CD14-positive monocyte (primary cell): ENCODE data around the gene AGBL1. TPM values are rescaled to one million over a fixed set of nuclear protein-coding genes. Genes with fewer than 3 reads are reported as not detected.

Experiments
- DNase-seq, 3 donors: peaks; one replicate each; pipeline ENCODE4 v3.0.0-alpha.2; 2011 to 2022
- H2AFZ ChIP-seq: 2 replicates; pipeline ENCODE4 v1.6.0; 2012; ENCODE audit warnings: mild to moderate bottlenecking, low read depth, low read length, inconsistent platforms; ENCODE audit not compliant: insufficient read depth, poor library complexity, severe bottlenecking
- H3K27ac ChIP-seq, 2 donors: 1 replicate in 1 of 2; 2 replicates in 1 of 2; pipeline ENCODE4 v1.5.1; 2012 to 2013; ENCODE audit warnings: low read length in 2 of 2, control low read depth in 1 of 2, inconsistent platforms in 1 of 2, low read depth in 1 of 2, mild to moderate bottlenecking in 1 of 2
- H3K27me3 ChIP-seq, 2 donors: one replicate each; pipeline versions ENCODE4 v1.6.0 to v1.6.1; 2011 to 2013; ENCODE audit warnings: low read length in 2 of 2; ENCODE audit not compliant: control insufficient read depth in 2 of 2, insufficient read depth in 2 of 2
- H3K36me3 ChIP-seq, 2 donors: replicated peaks in 1 of 2; 1 replicate in 1 of 2; 2 replicates in 1 of 2; pipeline versions ENCODE4 v1.5.1 to v1.6.1; 2012 to 2013; ENCODE audit warnings: low read length in 2 of 2, control low read depth in 1 of 2, inconsistent platforms in 1 of 2, mild to moderate bottlenecking in 1 of 2; ENCODE audit not compliant: insufficient read depth in 2 of 2, control insufficient read depth in 1 of 2
- H3K4me1 ChIP-seq, 2 donors: 1 replicate in 1 of 2; 2 replicates in 1 of 2; pipeline versions ENCODE4 v1.5.1 to v1.6.1; 2012 to 2013; ENCODE audit warnings: low read length in 2 of 2, control low read depth in 1 of 2, inconsistent platforms in 1 of 2, mild to moderate bottlenecking in 1 of 2, moderate library complexity in 1 of 2; ENCODE audit not compliant: insufficient read depth in 2 of 2, control insufficient read depth in 1 of 2
- H3K4me2 ChIP-seq: replicated peaks from 2 replicates; pipeline ENCODE3; 2012; ENCODE audit warnings: low read length, moderate library complexity, mild to moderate bottlenecking; ENCODE audit not compliant: poor library complexity, severe bottlenecking; ENCODE audit errors: extremely low read depth
- H3K4me3 ChIP-seq, 3 experiments: fragments of 200-600 bp in 1 of 3; sonication (generic) in 1 of 3; replicated peaks in 1 of 3; 1 replicate in 2 of 3; 2 replicates in 1 of 3; pipeline ENCODE4 v1.5.1; 2011 to 2013; ENCODE audit warnings: low read length in 3 of 3, mild to moderate bottlenecking in 3 of 3, control low read depth in 2 of 3, low read depth in 2 of 3, inconsistent platforms in 1 of 3, moderate library complexity in 1 of 3
- H3K79me2 ChIP-seq: 2 replicates; pipeline ENCODE4 v1.6.0; 2012; ENCODE audit warnings: mild to moderate bottlenecking, control low read depth, inconsistent platforms, low read length, moderate library complexity; ENCODE audit not compliant: insufficient read depth
- H3K9ac ChIP-seq: 2 replicates; pipeline ENCODE4 v1.6.0; 2017; ENCODE audit warnings: low read length, mild to moderate bottlenecking; ENCODE audit not compliant: insufficient read depth, poor library complexity, severe bottlenecking
- H3K9me3 ChIP-seq, 2 donors: replicated peaks in 1 of 2; 1 replicate in 1 of 2; 2 replicates in 1 of 2; pipeline versions ENCODE4 v1.5.1 to v1.6.1; 2012 to 2013; ENCODE audit warnings: low read length in 2 of 2, control low read depth in 1 of 2; ENCODE audit not compliant: control insufficient read depth in 1 of 2, insufficient read depth in 1 of 2
- H4K20me1 ChIP-seq: 2 replicates; pipeline ENCODE4 v1.6.0; 2012; ENCODE audit warnings: mild to moderate bottlenecking, low read length, control low read depth, moderate library complexity; ENCODE audit not compliant: insufficient read depth
- H3K27ac Mint-ChIP-seq, 7 donors: one replicate each; pipeline ENCODE4 v1.8.0; 2020; ENCODE audit warnings: mild to moderate bottlenecking in 7 of 7, mixed read lengths in 7 of 7, moderate library complexity in 6 of 7, inconsistent platforms in 2 of 7
- H3K27me3 Mint-ChIP-seq, 3 donors: one replicate each; pipeline ENCODE4 v1.8.0; 2021 to 2022; ENCODE audit warnings: low read depth in 3 of 3, mild to moderate bottlenecking in 3 of 3, mixed read lengths in 3 of 3, moderate library complexity in 3 of 3, inconsistent platforms in 1 of 3
- H3K36me3 Mint-ChIP-seq, 2 donors: one replicate each; pipeline ENCODE4 v1.8.0; 2020; ENCODE audit warnings: mixed read lengths in 2 of 2, inconsistent platforms in 1 of 2, mild to moderate bottlenecking in 1 of 2
- H3K4me1 Mint-ChIP-seq: one replicate; pipeline ENCODE4 v1.8.0; 2020; ENCODE audit warnings: mild to moderate bottlenecking, mixed read lengths
- H3K4me3 Mint-ChIP-seq, 2 donors: one replicate each; pipeline ENCODE4 v1.8.0; 2020; ENCODE audit warnings: mild to moderate bottlenecking in 2 of 2, mixed read lengths in 2 of 2, moderate library complexity in 1 of 2
- H3K9me3 Mint-ChIP-seq, 7 donors: one replicate each; pipeline ENCODE4 v1.8.0; 2020 to 2022; ENCODE audit warnings: mixed read lengths in 7 of 7, mild to moderate bottlenecking in 6 of 7, moderate library complexity in 6 of 7, inconsistent platforms in 2 of 7
- WGBS: methylation state at CpG from one replicate; pipeline ENCODE4 v1.1.5; 2013; ENCODE audit warnings: missing lambda C conversion rate; ENCODE audit not compliant: insufficient coverage; 5-methylcytosine and 5-hydroxymethylcytosine counted together
- intact Hi-C, 2 donors: fragments of 100-400 bp; cut with micrococcal nuclease; formaldehyde crosslinking; loops; one replicate each; pipeline versions ENCODE4 v1.15.0 to v1.15.1; 2023
- polyA plus RNA-seq, 3 donors: library from polyadenylated mRNA; depleted of rRNA in 1 of 3; unstranded in 2 of 3; stranded (reverse) in 1 of 3; fragments of 300-500 nt in 2 of 3; fragments of >200 nt in 1 of 3; fragmentation: Illumina TruSeq in 2 of 3; gene quantifications; 1 replicate in 2 of 3; 2 replicates in 1 of 3; pipeline ENCODE4 v1.2.3, GENCODE V29; 2012 to 2021
- TF ChIP-seq, protein P1 (sequence below): fragments of 200-600 bp; IDR thresholded peaks from one replicate; pipeline ENCODE4 v1.8.0; 2022; ENCODE audit warnings: antibody characterized with exemption, mild to moderate bottlenecking

AGBL1 gene
- polyA plus RNA-seq, 3 donors = not detected

DNA sequence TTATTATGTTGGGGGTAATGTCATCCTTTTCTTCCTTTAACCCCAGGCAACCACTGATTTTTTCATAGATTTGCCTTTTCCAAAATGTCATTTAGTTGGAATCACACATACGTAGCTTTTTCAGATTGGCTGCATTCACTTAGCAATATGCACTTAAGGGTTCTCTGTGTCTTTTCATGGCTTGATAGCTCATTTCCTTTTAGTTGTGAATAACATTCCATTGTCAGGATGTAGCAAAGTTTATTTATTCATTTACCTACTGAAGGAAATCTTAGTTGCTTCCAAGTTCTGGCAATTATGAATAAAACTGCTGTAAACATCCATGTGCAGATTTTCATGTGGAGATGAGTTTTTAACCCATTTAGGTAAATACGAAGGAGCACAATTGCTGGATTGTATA lies 125.4 kb downstream of the AGBL1 start:
- no peaks in the 10 kb centered on the region for H3K4me1 ChIP-seq
- WGBS = 80% methylated on average over 1 of the region's 2 CpGs
- no peak overlapping the region for H3K27ac ChIP-seq
- H3K9me3 ChIP-seq = no peaks in the 10 kb centered on the region
- H3K79me2 ChIP-seq = no peaks in the 10 kb centered on the region
- no peaks in the 10 kb centered on the region for H3K27me3 ChIP-seq
- Mint-ChIP-seq H3K36me3 (no peaks in the 10 kb centered on the region), H3K4me3 (no peak overlapping the region), H3K4me1 (no peaks in the 10 kb centered on the region), H3K27ac (no peak overlapping the region), H3K27me3 (peaks cover 0 to 2% (median 0%) of the 10 kb centered on the region in 3 donors), H3K9me3 (peaks cover 0 to 13% (median 5%) of the 10 kb centered on the region in 7 donors)
- H2AFZ ChIP-seq = no peak overlapping the region
- intact Hi-C loops = no loop called here
- TF ChIP-seq, protein P1, sequence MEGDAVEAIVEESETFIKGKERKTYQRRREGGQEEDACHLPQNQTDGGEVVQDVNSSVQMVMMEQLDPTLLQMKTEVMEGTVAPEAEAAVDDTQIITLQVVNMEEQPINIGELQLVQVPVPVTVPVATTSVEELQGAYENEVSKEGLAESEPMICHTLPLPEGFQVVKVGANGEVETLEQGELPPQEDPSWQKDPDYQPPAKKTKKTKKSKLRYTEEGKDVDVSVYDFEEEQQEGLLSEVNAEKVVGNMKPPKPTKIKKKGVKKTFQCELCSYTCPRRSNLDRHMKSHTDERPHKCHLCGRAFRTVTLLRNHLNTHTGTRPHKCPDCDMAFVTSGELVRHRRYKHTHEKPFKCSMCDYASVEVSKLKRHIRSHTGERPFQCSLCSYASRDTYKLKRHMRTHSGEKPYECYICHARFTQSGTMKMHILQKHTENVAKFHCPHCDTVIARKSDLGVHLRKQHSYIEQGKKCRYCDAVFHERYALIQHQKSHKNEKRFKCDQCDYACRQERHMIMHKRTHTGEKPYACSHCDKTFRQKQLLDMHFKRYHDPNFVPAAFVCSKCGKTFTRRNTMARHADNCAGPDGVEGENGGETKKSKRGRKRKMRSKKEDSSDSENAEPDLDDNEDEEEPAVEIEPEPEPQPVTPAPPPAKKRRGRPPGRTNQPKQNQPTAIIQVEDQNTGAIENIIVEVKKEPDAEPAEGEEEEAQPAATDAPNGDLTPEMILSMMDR = no peak
- no peaks in the 10 kb centered on the region for H3K36me3 ChIP-seq
- no peak overlapping the region for H3K4me3 ChIP-seq
- H3K9ac ChIP-seq = no peak overlapping the region
- no peaks in the 10 kb centered on the region for H4K20me1 ChIP-seq
- H3K4me2 ChIP-seq = no peak overlapping the region
- DNase-seq = no peak

DNA sequence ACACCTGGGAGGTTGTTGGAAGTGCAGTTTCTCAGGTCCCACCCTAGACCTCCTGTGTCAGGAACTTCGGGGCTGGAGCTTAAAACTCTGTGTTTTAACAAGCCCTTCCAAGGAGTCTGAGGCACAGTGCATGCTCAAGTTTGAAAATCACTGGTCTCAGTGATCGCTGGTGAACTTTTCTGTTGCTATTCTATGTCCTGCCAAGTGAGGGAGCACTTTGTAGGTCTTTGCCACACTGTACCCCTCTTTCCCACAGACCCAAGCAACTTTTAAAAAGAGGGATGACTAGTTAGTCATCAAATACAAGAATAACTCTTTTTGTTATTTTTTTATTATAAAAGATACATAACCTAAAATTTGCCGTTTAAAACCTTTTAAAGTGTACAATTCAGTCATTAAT lies 133.7 kb downstream of the AGBL1 start:
- H4K20me1 ChIP-seq = no peaks in the 10 kb centered on the region
- Mint-ChIP-seq H3K36me3 (no peaks in the 10 kb centered on the region), H3K4me3 (no peak overlapping the region), H3K4me1 (no peaks in the 10 kb centered on the region), H3K27me3 (peaks cover 0 to 2% (median 1%) of the 10 kb centered on the region in 3 donors), H3K27ac (no peak overlapping the region), H3K9me3 (peaks cover 8 to 24% (median 16%) of the 10 kb centered on the region in 7 donors)
- no peaks in the 10 kb centered on the region for H3K36me3 ChIP-seq
- no peak overlapping the region for H2AFZ ChIP-seq
- TF ChIP-seq, protein P1 = no peak
- DNase-seq = no peak
- H3K9me3 ChIP-seq = peaks cover 11 to 12% of the 10 kb centered on the region in 2 donors
- no peaks in the 10 kb centered on the region for H3K27me3 ChIP-seq
- WGBS = 64% methylated on average over 3 of the region's 3 CpGs
- H3K4me1 ChIP-seq = no peaks in the 10 kb centered on the region
- H3K9ac ChIP-seq = no peak overlapping the region
- intact Hi-C loops = no loop called here
- H3K4me2 ChIP-seq = no peak overlapping the region
- H3K4me3 ChIP-seq = no peak overlapping the region
- no peak overlapping the region for H3K27ac ChIP-seq
- H3K79me2 ChIP-seq = no peaks in the 10 kb centered on the region
